Endothelial cell of umbilical vein (primary cell): Measurements from ENCODE around the gene NTSR1. TPM values are rescaled to one million over a fixed set of nuclear protein-coding genes. Genes with fewer than 3 reads are reported as not detected.

ENCODE experiments used
- BruUV-seq: library from RNA; stranded (reverse); fragments of 400-500 nt; replicated peaks from 2 replicates; lab custom pipeline; 2021; lab: Mats Ljungman, UMichigan
- CTCF ChIA-PET: fragments of 300-600, 350-600 bp; sonication (Branson Sonifier 250); formaldehyde crosslinking; loops from one replicate; lab custom pipeline; 2021; ENCODE audit warnings: antibody characterized with exemption, inconsistent platforms; lab: Charles Lee
- POLR2A ChIA-PET: fragments of 300-600, 350-600 bp; sonication (Branson Sonifier 250); formaldehyde crosslinking; loops from one replicate; lab custom pipeline; 2021; ENCODE audit warnings: antibody characterized with exemption, inconsistent platforms; lab: Charles Lee
- DNase-seq: peaks from one replicate; pipeline ENCODE4 v3.0.0-alpha.2; 2011; ENCODE audit warnings: low read depth, low spot score
- FAIRE-seq: peaks from 2 replicates; lab custom pipeline; 2011; peaks lifted over from hg19 to GRCh38; lab: Jason Lieb, UNC
- H2AFZ ChIP-seq: 2 replicates; pipeline ENCODE4 v1.6.0; 2012; ENCODE audit warnings: low read depth, low read length, control low read depth, inconsistent platforms
- H3K27ac ChIP-seq: 2 replicates; pipeline ENCODE4 v1.5.1; 2011; ENCODE audit warnings: low read depth, mild to moderate bottlenecking, control low read depth, low read length, moderate library complexity; ENCODE audit not compliant: insufficient read depth
- H3K27me3 ChIP-seq, 2 experiments: 2 replicates each; pipeline versions ENCODE4 v1.6.0 to v1.6.1; 2011; ENCODE audit warnings: low read length in 2 of 2, mixed read lengths in 1 of 2; ENCODE audit not compliant: control insufficient read depth in 2 of 2, insufficient read depth in 2 of 2
- H3K36me3 ChIP-seq, 2 experiments: 2 replicates in 1 of 2; 3 replicates in 1 of 2; pipeline ENCODE4 v1.5.1; 2011; ENCODE audit warnings: low read length in 2 of 2, mild to moderate bottlenecking in 1 of 2, moderate library complexity in 1 of 2; ENCODE audit not compliant: control insufficient read depth in 2 of 2, insufficient read depth in 2 of 2; ENCODE audit errors: extremely low read depth in 1 of 2
- H3K4me1 ChIP-seq: 3 replicates; pipeline ENCODE4 v1.5.1; 2011; ENCODE audit warnings: mild to moderate bottlenecking, low read length; ENCODE audit not compliant: control insufficient read depth, insufficient read depth; ENCODE audit errors: extremely low read depth
- H3K4me2 ChIP-seq: 2 replicates; pipeline ENCODE4 v1.6.1; 2011; ENCODE audit warnings: low read length, control low read depth, mixed read lengths; ENCODE audit not compliant: insufficient read depth
- H3K4me3 ChIP-seq, 3 experiments: fragments of 200-600 bp in 1 of 3; sonication (generic), shearing (Covaris generic) in 1 of 3; replicated peaks in 1 of 3; 2 replicates each; pipeline ENCODE4 v1.5.1; 2011 to 2016; ENCODE audit warnings: control low read depth in 3 of 3, low read length in 3 of 3, mild to moderate bottlenecking in 2 of 3, inconsistent platforms in 1 of 3, low read depth in 1 of 3, moderate library complexity in 1 of 3; ENCODE audit not compliant: insufficient read depth in 1 of 3
- H3K79me2 ChIP-seq: 2 replicates; pipeline ENCODE4 v1.6.0; 2012; ENCODE audit warnings: low read length, inconsistent platforms; ENCODE audit not compliant: control insufficient read depth, insufficient read depth
- H3K9ac ChIP-seq: replicated peaks from 2 replicates; pipeline ENCODE3; 2011; ENCODE audit warnings: low read length, control low read depth; ENCODE audit not compliant: insufficient read depth; ENCODE audit errors: extremely low read depth
- H3K9me1 ChIP-seq: replicated peaks from 3 replicates; pipeline ENCODE4 v1.6.0; 2011; ENCODE audit warnings: mild to moderate bottlenecking, low read length; ENCODE audit not compliant: control insufficient read depth, insufficient read depth; ENCODE audit errors: extremely low read depth
- H3K9me3 ChIP-seq: replicated peaks from 2 replicates; pipeline ENCODE4 v1.5.1; 2012; ENCODE audit warnings: low read length, inconsistent platforms; ENCODE audit not compliant: control insufficient read depth, insufficient read depth
- H4K20me1 ChIP-seq: replicated peaks from 2 replicates; pipeline ENCODE3; 2011; ENCODE audit warnings: mild to moderate bottlenecking, low read length; ENCODE audit not compliant: control insufficient read depth, insufficient read depth; ENCODE audit errors: extremely low read depth
- EZH2 ChIP-seq: IDR thresholded peaks from 2 replicates; pipeline ENCODE4 v1.6.1; 2012; ENCODE audit warnings: borderline replicate concordance, low read depth, mild to moderate bottlenecking, moderate library complexity, low read length, inconsistent platforms; ENCODE audit not compliant: severe bottlenecking
- FOS ChIP-seq: IDR thresholded peaks from 2 replicates; pipeline ENCODE4 v1.6.1; 2011; ENCODE audit warnings: mild to moderate bottlenecking, low read length, moderate library complexity, borderline replicate concordance; ENCODE audit not compliant: insufficient read depth
- GATA2 ChIP-seq: IDR thresholded peaks from 2 replicates; pipeline ENCODE4 v1.7.0; 2011; ENCODE audit warnings: low read depth, mild to moderate bottlenecking, moderate library complexity, mixed read lengths, low read length; ENCODE audit not compliant: insufficient read length, insufficient read depth
- JUN ChIP-seq: IDR thresholded peaks from 2 replicates; pipeline ENCODE4 v1.6.1; 2011; ENCODE audit warnings: borderline replicate concordance, low read depth; ENCODE audit not compliant: insufficient read length, insufficient read depth
- MYC ChIP-seq: IDR thresholded peaks from one replicate; pipeline ENCODE4 v1.6.1; 2011; ENCODE audit warnings: mild to moderate bottlenecking, low read depth, low read length
- POLR2A ChIP-seq: IDR thresholded peaks from 2 replicates; pipeline ENCODE4 v1.6.1; 2012; ENCODE audit warnings: low read depth, mild to moderate bottlenecking, control low read depth, low read length
- POLR2AphosphoS5 ChIP-seq: IDR thresholded peaks from 2 replicates; pipeline ENCODE4 v1.6.1; 2012; ENCODE audit warnings: low read depth, mild to moderate bottlenecking, control low read depth, low read length, moderate library complexity; ENCODE audit not compliant: insufficient read depth
- dilution Hi-C: fragments of 300-500 bp; cut with MboI; formaldehyde crosslinking; loops from one replicate; pipeline ENCODE4 v1.15.0; 2019; ENCODE audit warnings: low sequenced_read_pairs; ENCODE audit not compliant: extremely low pct_ligation_motif_present
- intact Hi-C: fragments of 100-400 bp; cut with micrococcal nuclease; formaldehyde crosslinking; loops from one replicate; pipeline ENCODE4 v1.10.0; 2022
- polyA plus RNA-seq, 4 experiments: library from polyadenylated mRNA; depleted of rRNA in 3 of 4; stranded (reverse) in 3 of 4; unstranded in 1 of 4; fragments of >200 nt; gene quantifications; 2 replicates each; pipeline versions ENCODE4 v1.2.1 to v1.2.3, GENCODE V29; 2011 to 2012; ENCODE audit warnings: missing spikeins in 1 of 4
- total RNA-seq: library from RNA; stranded (reverse); gene quantifications from 2 replicates; pipeline ENCODE4 v1.2.3, GENCODE V29; 2021
- TF ChIP-seq, protein P1 (sequence below): IDR thresholded peaks from 2 replicates; pipeline ENCODE4 v1.6.1; 2011; ENCODE audit not compliant: insufficient read depth, insufficient read length
- TF ChIP-seq, protein P2 (sequence below), 2 donors: IDR thresholded peaks; 1 replicate in 1 of 2; 2 replicates in 1 of 2; pipeline ENCODE4 v1.5.1; 2011; ENCODE audit warnings: low read length in 2 of 2, mild to moderate bottlenecking in 2 of 2, moderate library complexity in 2 of 2, control low read depth in 1 of 2, inconsistent platforms in 1 of 2, low read depth in 1 of 2; ENCODE audit not compliant: insufficient read depth in 1 of 2; ENCODE audit errors: extremely low read depth in 1 of 2

Gene NTSR1
- total and polyA plus RNA-seq, 2 donors (not counting 3 experiments of a cell fraction or from before 2014, with no cell fraction given): 0.14 to 2.1 TPM

GRCh38 chr20:62710886-62711702 lies 2.5 kb downstream of the NTSR1 start:
- Histone ChIP-seq H3K4me1 (no peaks in the 10 kb centered on the region), H3K27ac (no peak overlapping the region), H3K9me1 (no peaks in the 10 kb centered on the region), H3K9ac (no peak overlapping the region), H3K4me2 (no peak overlapping the region), H3K36me3 (no peaks in the 10 kb centered on the region), H2AFZ (no peak overlapping the region), H3K27me3 (peaks cover 4 to 26% of the 10 kb centered on the region in 2 experiments), H3K9me3 (no peaks in the 10 kb centered on the region), H4K20me1 (no peaks in the 10 kb centered on the region), H3K4me3 (no peak overlapping the region), H3K79me2 (no peaks in the 10 kb centered on the region)
- DNase-seq: no peak
- POLR2A ChIA-PET: no interaction called here
- TF ChIP-seq MYC (no peak), GATA2 (no peak), FOS (no peak), JUN (no peak), POLR2AphosphoS5 (no peak), POLR2A (no peak), EZH2 (no peak)
- TF ChIP-seq, protein P1, sequence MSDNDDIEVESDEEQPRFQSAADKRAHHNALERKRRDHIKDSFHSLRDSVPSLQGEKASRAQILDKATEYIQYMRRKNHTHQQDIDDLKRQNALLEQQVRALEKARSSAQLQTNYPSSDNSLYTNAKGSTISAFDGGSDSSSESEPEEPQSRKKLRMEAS: no peak
- TF ChIP-seq, protein P2, sequence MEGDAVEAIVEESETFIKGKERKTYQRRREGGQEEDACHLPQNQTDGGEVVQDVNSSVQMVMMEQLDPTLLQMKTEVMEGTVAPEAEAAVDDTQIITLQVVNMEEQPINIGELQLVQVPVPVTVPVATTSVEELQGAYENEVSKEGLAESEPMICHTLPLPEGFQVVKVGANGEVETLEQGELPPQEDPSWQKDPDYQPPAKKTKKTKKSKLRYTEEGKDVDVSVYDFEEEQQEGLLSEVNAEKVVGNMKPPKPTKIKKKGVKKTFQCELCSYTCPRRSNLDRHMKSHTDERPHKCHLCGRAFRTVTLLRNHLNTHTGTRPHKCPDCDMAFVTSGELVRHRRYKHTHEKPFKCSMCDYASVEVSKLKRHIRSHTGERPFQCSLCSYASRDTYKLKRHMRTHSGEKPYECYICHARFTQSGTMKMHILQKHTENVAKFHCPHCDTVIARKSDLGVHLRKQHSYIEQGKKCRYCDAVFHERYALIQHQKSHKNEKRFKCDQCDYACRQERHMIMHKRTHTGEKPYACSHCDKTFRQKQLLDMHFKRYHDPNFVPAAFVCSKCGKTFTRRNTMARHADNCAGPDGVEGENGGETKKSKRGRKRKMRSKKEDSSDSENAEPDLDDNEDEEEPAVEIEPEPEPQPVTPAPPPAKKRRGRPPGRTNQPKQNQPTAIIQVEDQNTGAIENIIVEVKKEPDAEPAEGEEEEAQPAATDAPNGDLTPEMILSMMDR (IDR thresholded peaks at IDR 0.05; ENCODE audit: extremely low read depth in 1 of 2, insufficient read depth in 1 of 2, low read depth in 1 of 2, low read length in 2 of 2): no peak
- no TSS peak for BruUV-seq
- intact Hi-C loops (no loop called here), dilution Hi-C loops (no loop called here)
- CTCF ChIA-PET: interaction anchor here (0.7 to 1.8 kb wide), 3 partner anchors 12 to 97 kb away, joined by 3 to 6 read pairs (median 3); no protein-coding TSS in a partner anchor
- no peak for FAIRE-seq
